GM18505 (cell line): ENCODE measurements around the gene TUBGCP2.
"Not testable (repeated sequence)": the region's sequence is repeated elsewhere in the genome, so short reads cannot be mapped to it uniquely, and the experiment has no call there.

Experiments
- ATAC-seq: cut with Tn5 transposase; IDR thresholded peaks from one replicate; pipeline ENCODE4 v1.9.1; 2021; ENCODE audit not compliant: unreplicated experiment
- POLR2A ChIP-seq: IDR thresholded peaks from 4 replicates; pipeline ENCODE4 v1.6.1; 2011; ENCODE audit warnings: borderline replicate concordance; ENCODE audit not compliant: insufficient read depth, insufficient read length; ENCODE audit errors: extremely low read depth

TUBGCP2 gene

DNA sequence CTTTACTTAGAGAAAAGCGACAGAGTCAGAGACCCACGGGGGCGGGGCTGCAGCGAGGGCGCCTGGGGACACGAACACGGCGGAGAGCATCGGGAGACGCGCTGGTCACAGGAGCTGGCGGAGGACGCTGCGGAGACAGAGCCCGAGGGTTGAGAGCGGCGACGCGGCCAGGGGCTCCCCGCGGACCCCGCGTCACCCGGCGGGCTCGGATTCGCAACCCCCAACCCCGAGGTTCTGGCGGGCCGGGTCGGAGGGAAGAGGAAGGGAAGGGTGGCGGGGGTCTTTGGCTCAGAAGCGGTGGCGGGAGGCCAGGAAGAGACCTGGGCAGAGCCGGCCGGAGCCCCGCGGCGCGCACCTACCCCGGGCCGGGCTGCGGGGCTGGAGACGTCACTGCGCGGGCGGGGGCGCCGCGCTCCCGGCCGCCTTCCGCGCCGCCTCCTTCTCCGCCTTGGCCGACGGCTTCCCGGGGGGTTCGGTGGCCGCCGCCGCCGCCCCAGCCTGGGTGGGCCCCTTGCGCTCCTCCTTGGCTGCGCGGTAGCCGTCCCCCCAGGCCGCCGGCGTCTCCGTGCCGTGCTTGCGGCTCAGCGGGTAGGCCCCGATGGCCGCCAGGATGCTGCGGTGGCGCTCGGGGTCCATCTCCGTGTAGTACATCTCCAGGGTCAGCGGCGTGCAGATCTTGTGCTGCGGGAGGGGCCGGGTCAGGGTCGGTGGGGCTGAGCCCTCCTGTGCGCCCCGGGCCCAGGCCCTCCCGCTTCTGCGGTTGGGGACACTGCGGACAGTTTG is 17.0 kb upstream of the TUBGCP2 start:
- no peak for TF ChIP-seq POLR2A
- no peak for ATAC-seq

- ATAC-seq: no peak
- no peak for TF ChIP-seq POLR2A
Measured at GRCh38 chr10:133324857-133325260, 16.2 kb upstream of the TUBGCP2 start.

GRCh38 chr10:133324198-133324792 is 15.6 kb upstream of the TUBGCP2 start:
- no peak for ATAC-seq

DNA sequence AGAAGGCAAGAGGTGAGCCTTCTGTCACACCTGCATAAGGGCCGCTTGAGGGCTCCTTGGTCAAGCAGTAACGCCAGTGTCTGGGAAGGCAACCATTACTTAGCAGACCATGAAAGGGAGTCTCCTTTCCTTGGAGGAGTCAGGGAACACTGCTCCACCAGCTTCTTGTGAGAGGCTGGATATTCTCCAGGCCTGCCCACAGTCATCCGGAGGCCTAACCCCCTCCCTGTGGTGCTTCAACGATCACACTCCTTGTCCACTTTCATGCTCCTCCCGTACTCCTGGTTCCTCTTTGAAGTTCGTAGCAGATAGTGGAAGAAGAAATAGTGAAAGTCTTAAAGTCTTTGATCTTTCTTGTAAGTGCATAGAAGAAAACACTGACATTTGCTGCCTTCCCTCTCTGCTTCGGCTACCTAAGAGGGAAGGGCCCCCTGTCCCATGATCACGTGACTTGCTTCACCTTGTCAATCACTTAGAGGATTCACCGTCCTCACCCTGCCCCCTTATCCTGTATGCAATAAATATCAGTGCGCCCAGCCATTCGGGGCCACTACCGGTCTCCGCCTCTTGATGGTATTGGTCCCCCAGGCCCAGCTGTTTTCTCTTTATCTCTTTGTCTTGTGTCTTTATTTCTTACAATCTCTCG is 13.5 kb upstream of the TUBGCP2 start:
- ATAC-seq: not testable (repeated sequence)

More at GRCh38 chr10:133324198-133324792, 15.6 kb upstream of the TUBGCP2 start:
- TF ChIP-seq POLR2A: no peak

- not testable (repeated sequence) for ATAC-seq
Measured at GRCh38 chr10:133320852-133321422, 12.3 kb upstream of the TUBGCP2 start.

DNA sequence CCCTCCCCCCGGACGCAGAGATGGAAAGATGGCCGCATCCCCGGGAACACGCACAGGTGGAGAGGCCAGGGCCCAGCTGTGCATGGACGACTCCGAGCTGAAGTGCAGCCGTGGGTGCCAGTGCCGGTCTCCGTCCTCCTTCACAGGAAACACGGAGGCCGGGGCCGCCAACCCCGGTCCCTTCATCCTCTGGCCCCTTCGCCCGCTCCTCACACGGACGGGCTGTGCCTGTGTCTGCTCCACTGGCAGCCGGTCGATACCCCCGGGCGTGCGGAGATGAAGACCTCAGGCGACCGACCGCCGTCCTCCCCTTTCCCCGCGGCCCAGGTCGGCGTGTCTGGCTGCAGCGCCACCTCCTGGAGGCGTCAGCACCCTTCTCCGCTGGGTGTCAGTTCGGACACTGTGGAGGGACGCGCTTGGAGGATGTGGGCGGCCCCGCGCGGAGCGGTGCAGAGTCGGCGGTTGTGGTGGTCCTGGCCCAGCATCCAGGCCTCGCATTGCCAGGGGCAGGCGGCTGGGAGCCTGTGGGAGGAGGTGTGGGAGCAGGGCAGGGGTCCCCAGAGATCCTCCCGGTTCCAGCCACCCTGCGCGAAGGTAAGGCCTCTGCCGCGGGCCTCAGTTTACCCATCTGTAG is 9.9 kb upstream of the TUBGCP2 start:
- no peak for TF ChIP-seq POLR2A
- peak; percentile 91 for ATAC-seq

DNA sequence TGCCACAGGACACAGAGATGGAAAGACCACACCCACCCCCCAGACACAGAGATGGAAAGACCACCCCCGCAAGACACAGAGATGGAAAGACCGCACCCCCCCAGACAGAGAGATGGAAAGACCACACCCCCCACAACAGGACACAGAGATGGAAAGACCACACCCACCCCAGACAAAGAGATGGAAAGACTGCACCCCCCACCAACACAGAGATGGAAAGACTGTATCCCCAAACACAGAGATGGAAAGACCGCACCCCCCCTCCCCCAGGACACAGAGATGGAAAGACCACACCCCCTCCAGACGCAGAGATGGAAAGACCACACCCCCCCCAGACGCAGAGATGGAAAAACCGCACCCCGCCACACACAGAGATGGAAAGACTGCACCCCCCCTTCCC is 8.1 kb upstream of the TUBGCP2 start:
- no peak for ATAC-seq

GRCh38 chr10:133316266-133316665 is 7.6 kb upstream of the TUBGCP2 start:
- no peak for TF ChIP-seq POLR2A
- no peak for ATAC-seq

More for the DNA sequence above, 8.1 kb upstream of the TUBGCP2 start:
- no peak for TF ChIP-seq POLR2A

GRCh38 chr10:133315847-133316246 is 7.2 kb upstream of the TUBGCP2 start:
- ATAC-seq: no peak
- no peak for TF ChIP-seq POLR2A

GRCh38 chr10:133314911-133315310 is 6.2 kb upstream of the TUBGCP2 start:
- ATAC-seq: no peak
- no peak for TF ChIP-seq POLR2A

DNA sequence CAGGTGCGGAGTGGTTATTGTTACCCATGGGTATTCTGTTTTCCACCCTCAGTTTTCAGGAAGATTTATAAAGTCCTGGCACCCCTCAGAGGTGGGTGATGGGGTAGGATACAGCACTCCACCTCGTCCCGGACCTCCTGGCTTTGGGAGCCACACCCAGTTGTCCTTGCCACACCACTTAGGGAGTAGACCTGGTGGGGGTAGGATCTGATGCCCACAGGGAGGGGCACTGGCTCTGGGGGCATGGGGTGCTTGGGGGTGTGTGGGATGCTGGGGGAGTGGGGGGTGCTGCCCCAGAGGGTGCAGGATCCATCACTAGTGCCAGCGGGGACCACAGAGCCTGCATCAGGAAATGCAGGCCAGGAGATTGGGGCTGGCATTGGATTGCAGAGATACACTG is 4.5 kb upstream of the TUBGCP2 start:
- TF ChIP-seq POLR2A: no peak
- no peak for ATAC-seq

GRCh38 chr10:133312769-133313145 is 4.1 kb upstream of the TUBGCP2 start:
- ATAC-seq: no peak
- TF ChIP-seq POLR2A: no peak

DNA sequence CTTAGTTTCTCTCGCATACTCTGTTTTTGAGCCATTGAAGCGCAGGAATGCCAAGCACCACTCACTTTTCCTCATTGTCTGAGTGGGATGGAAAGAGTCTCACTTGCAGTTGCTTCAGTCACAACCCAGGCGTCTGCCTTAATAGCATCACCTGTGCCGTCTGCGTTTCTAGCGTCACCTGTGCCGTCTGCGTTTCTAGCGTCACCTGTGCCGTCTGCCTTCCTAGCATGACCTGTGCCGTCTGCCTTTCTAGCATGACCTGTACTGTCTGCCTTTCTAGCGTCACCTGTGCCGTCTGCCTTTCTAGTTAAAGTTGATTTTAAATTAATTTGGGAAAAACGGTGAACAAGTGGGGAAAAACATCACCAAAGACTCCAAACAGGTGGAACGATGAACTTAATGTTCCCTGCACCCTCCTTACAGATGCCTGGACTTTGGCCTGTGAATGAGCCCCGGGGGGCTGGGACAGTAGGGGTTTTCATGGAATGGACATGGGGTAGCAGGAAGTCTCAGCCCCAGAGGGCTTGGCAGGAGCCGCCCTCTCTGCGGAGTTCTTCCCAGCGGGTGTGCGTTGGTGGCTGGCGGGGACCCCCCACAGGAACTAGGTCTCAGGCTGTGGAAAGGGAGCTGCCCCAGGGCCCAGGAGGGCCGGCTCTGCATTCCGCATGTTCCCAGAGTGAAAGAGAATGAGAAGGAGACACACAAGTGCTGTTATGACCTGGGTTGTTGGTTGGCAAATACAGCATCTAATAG is 3.5 kb upstream of the TUBGCP2 start:
- TF ChIP-seq POLR2A: no peak
- ATAC-seq: no peak
